HepG2 (cell line): Measurements from ENCODE around the gene NOC4L. TPM values are rescaled to one million over a fixed set of nuclear protein-coding genes. Genes with fewer than 3 reads are reported as not detected.
"Not testable (repeated sequence)": the region's sequence is repeated elsewhere in the genome, so short reads cannot be mapped to it uniquely, and the experiment has no call there.

Experiments
- ATAC-seq: fragments of 200-7000 bp; cut with Tn5 transposase; 3 replicates; pipeline ENCODE4 v1.9.1; 2020; ENCODE audit warnings: mild to moderate bottlenecking, moderate library complexity
- BruUV-seq: library from RNA; stranded (reverse); fragments of 400-500 nt; replicated peaks from 2 replicates; lab custom pipeline; 2021; lab: Mats Ljungman, UMichigan
- CTCF ChIA-PET: fragments of 300-600 bp; formaldehyde crosslinking; extraction: SDS; loops from one replicate; lab custom pipeline; 2021; ENCODE audit warnings: low total read pairs, inconsistent platforms, low intra/inter-chr PET ratio; lab: Yijun Ruan, JAX
- POLR2A ChIA-PET: fragments of 350-600 bp; sonication (Branson Sonifier 250); formaldehyde crosslinking; loops from one replicate; lab custom pipeline; 2020; ENCODE audit warnings: antibody characterized with exemption, inconsistent platforms; lab: Yijun Ruan, JAX
- DNase-seq: peaks from one replicate; pipeline ENCODE4 v3.0.0-alpha.2; 2015; ENCODE audit warnings: low spot score
- FAIRE-seq: peaks from 3 replicates; lab custom pipeline; 2011; peaks lifted over from hg19 to GRCh38; lab: Jason Lieb, UNC
- H2AFZ ChIP-seq: one replicate; pipeline ENCODE4 v1.6.1; 2011; ENCODE audit warnings: low read length, inconsistent platforms
- H3K27ac ChIP-seq: fragments of 300-600 bp; 3 replicates; pipeline ENCODE4 v1.8.0; 2011; ENCODE audit warnings: mixed run types, mild to moderate bottlenecking, mixed read lengths, low read length, inconsistent platforms; ENCODE audit not compliant: insufficient read depth; ENCODE audit errors: extremely low read length
- H3K27me3 ChIP-seq, 2 experiments: fragments of 200-600 bp in 1 of 2; 2 replicates in 1 of 2; 3 replicates in 1 of 2; pipeline versions ENCODE4 v1.6.0 to v1.8.0; 2011; ENCODE audit warnings: low read length in 2 of 2, mild to moderate bottlenecking in 2 of 2, moderate library complexity in 2 of 2, inconsistent platforms in 1 of 2; ENCODE audit not compliant: insufficient read depth in 2 of 2, control insufficient read depth in 1 of 2
- H3K36me3 ChIP-seq, 2 experiments: fragments of 200-600 bp in 1 of 2; replicated peaks in 1 of 2; 2 replicates in 1 of 2; 3 replicates in 1 of 2; pipeline versions ENCODE4 v1.5.1 to v1.8.0; 2011; ENCODE audit warnings: low read length in 2 of 2, inconsistent platforms in 1 of 2; ENCODE audit not compliant: insufficient read depth in 2 of 2, control insufficient read depth in 1 of 2
- H3K4me1 ChIP-seq: 2 replicates; pipeline ENCODE4 v1.5.1; 2012; ENCODE audit warnings: low read length, inconsistent platforms; ENCODE audit not compliant: insufficient read depth
- H3K4me2 ChIP-seq: 2 replicates; pipeline ENCODE4 v1.6.0; 2011; ENCODE audit warnings: low read depth, low read length, inconsistent platforms
- H3K4me3 ChIP-seq, 3 experiments: fragments of 200-600 bp in 1 of 3; sonication (generic), shearing (Covaris generic) in 1 of 3; replicated peaks in 1 of 3; 2 replicates each; pipeline ENCODE4 v1.5.1; 2011 to 2016; ENCODE audit warnings: low read length in 3 of 3, inconsistent platforms in 2 of 3, low read depth in 2 of 3, mild to moderate bottlenecking in 2 of 3, control low read depth in 1 of 3, mixed read lengths in 1 of 3; ENCODE audit not compliant: insufficient read depth in 1 of 3
- H3K79me2 ChIP-seq: one replicate; pipeline ENCODE4 v1.6.1; 2011; ENCODE audit warnings: low read length, inconsistent platforms; ENCODE audit not compliant: insufficient read depth
- H3K9ac ChIP-seq: 2 replicates; pipeline ENCODE4 v1.6.0; 2011; ENCODE audit warnings: mild to moderate bottlenecking, low read depth, low read length, inconsistent platforms; ENCODE audit not compliant: insufficient read depth
- H3K9me3 ChIP-seq: 2 replicates; pipeline ENCODE4 v1.5.1; 2012; ENCODE audit warnings: mild to moderate bottlenecking, low read length
- H4K20me1 ChIP-seq: 2 replicates; pipeline ENCODE4 v1.6.0; 2011; ENCODE audit warnings: inconsistent platforms, mild to moderate bottlenecking, low read length, moderate library complexity; ENCODE audit not compliant: insufficient read depth
- KDM5B ChIP-seq: sonication (generic); formaldehyde crosslinking; IDR thresholded peaks from 2 replicates; pipeline ENCODE4 v1.4.0; 2020; ENCODE audit warnings: missing genetic modification reagents, mild to moderate bottlenecking, borderline replicate concordance
- MTA3 ChIP-seq: sonication (generic); formaldehyde crosslinking; IDR thresholded peaks from 2 replicates; pipeline ENCODE4 v1.4.0; 2020; ENCODE audit warnings: missing genetic modification reagents
- PRDM4 ChIP-seq: sonication (generic); formaldehyde crosslinking; IDR thresholded peaks from 2 replicates; pipeline ENCODE4 v1.9.0; 2021; ENCODE audit warnings: missing genetic modification reagents, borderline replicate concordance
- REXO4 ChIP-seq: sonication (generic); formaldehyde crosslinking; IDR thresholded peaks from 2 replicates; pipeline ENCODE4 v1.8.0; 2022; ENCODE audit warnings: missing genetic modification reagents, mild to moderate bottlenecking, borderline replicate concordance
- ZMYM4 ChIP-seq: sonication (generic); formaldehyde crosslinking; IDR thresholded peaks from 2 replicates; pipeline ENCODE4 v1.8.1; 2023; ENCODE audit warnings: mild to moderate bottlenecking, missing genetic modification reagents
- WGBS: methylation state at CpG from one replicate; pipeline ENCODE4 v1.1.6; 2017; ENCODE audit warnings: low lambda C conversion rate; 5-methylcytosine and 5-hydroxymethylcytosine counted together
- in situ Hi-C: cut with HindIII; loops from 2 replicates; pipeline ENCODE4 v1.10.0; 2017; ENCODE audit warnings: low pct_unique_long_range_greater_than_20kb; ENCODE audit not compliant: extremely low pct_ligation_motif_present
- intact Hi-C: fragments of 100-400 bp; cut with micrococcal nuclease; formaldehyde crosslinking; loops from one replicate; pipeline ENCODE4 v1.10.0; 2022; ENCODE audit not compliant: unreplicated experiment
- polyA plus RNA-seq, 8 experiments: library from polyadenylated mRNA; depleted of rRNA in 3 of 8; stranded (reverse) in 7 of 8; unstranded in 1 of 8; fragments of >200 nt; fragmentation: Illumina TruSeq in 4 of 8; extraction: Trizol in 4 of 8; gene quantifications; 2 replicates each; pipeline versions ENCODE4 v1.2.1 to v1.2.3, GENCODE V29; 2011 to 2016; ENCODE audit warnings: low read depth in 4 of 8, missing spikeins in 1 of 8, mixed read lengths in 1 of 8; ENCODE audit not compliant: insufficient read depth in 1 of 8
- total RNA-seq, 5 experiments: library from RNA; depleted of rRNA; stranded (reverse); fragments of >200 nt; fragmentation: Illumina TruSeq; extraction: Trizol; gene quantifications; 2 replicates each; pipeline ENCODE4 v1.2.3, GENCODE V29; 2016; ENCODE audit warnings: low read depth in 1 of 5

NOC4L gene
- total and polyA plus RNA-seq, 2 of the 13 experiments (the other 11 are each of a cell fraction or from before 2014, with no cell fraction given), result 4.3 to 14.6 TPM

DNA sequence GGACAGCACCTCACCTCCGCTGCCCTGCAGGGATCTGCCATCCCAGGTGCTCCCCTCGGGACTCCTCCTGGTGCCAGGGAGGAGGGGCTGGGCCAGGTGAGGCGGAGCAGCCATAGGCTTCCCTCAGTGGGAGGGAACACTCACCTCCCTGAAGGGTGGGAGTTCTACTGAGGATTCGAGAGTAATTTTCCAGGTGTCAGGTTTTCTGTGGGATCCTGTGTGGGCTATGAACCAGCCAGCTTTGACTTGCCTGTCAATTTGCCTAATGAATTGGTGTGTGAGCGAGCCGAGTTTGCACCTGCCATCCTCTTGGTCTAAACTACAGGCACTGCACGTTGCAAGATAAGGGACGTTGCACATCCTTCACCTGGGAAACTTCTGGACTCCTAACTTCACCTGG, 50.3 kb downstream of the NOC4L start:
- Histone ChIP-seq H3K9me3 (peaks cover 18% of the 10 kb centered on the region), H3K79me2 (no peaks in the 10 kb centered on the region), H3K4me2 (no peak overlapping the region), H4K20me1 (no peaks in the 10 kb centered on the region), H3K4me1 (no peaks in the 10 kb centered on the region), H3K27ac (no peak overlapping the region), H3K4me3 (no peak overlapping the region), H3K27me3 (peaks cover 24 to 85% of the 10 kb centered on the region in 2 experiments), H3K36me3 (no peaks in the 10 kb centered on the region), H3K9ac (no peak overlapping the region), H2AFZ (no peak overlapping the region)
- no TSS peak for BruUV-seq
- FAIRE-seq, result no peak
- CTCF ChIA-PET, result no interaction called here
- intact Hi-C loops (no loop called here), in situ Hi-C loops (no loop called here)
- no peak for ATAC-seq
- no peak for DNase-seq
- POLR2A ChIA-PET, result no interaction called here
- TF ChIP-seq ZMYM4 (CRISPR knock-in tag), result no peak
- no peak for TF ChIP-seq MTA3 (CRISPR knock-in tag)
- TF ChIP-seq KDM5B (CRISPR knock-in tag), result no peak
- TF ChIP-seq PRDM4, result no peak
- TF ChIP-seq REXO4, result no peak
- WGBS, result 0% methylated on average over 2 of the region's 8 CpGs

DNA sequence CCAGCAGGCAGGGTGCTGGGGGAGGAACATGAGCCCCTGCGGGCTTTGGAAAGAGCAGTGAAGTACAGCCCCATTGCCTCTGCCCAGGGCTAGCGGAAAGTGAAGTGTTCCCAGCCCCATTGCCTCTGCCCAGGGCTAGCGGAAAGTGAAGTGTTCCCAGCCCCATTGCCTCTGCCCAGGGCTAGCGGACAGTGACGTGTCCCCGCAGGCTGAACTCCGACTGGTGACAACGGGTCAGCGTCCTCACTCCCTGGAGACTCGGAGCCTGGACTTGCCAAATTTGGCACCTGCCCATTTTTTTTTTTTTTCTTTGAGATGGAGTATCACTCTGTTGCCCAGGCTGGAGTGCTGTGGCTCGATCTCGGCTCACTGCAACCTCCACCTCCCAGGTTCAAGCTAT, 51.0 kb downstream of the NOC4L start:
- in situ Hi-C loops, H3K27ac ChIP-seq, ATAC-seq, H3K79me2 ChIP-seq, CTCF ChIA-PET, H2AFZ ChIP-seq, H3K36me3 ChIP-seq, intact Hi-C loops, FAIRE-seq, H3K9ac ChIP-seq, H3K4me1 ChIP-seq, H4K20me1 ChIP-seq, POLR2A ChIA-PET, H3K4me3 ChIP-seq, BruUV-seq, DNase-seq, H3K4me2 ChIP-seq: not testable (repeated sequence)
- H3K9me3 ChIP-seq, result peaks cover 18% of the 10 kb centered on the region
- peaks cover 22 to 85% of the 10 kb centered on the region in 2 experiments for H3K27me3 ChIP-seq
- WGBS, result 42% methylated on average over 12 of the region's 12 CpGs
